H7 (cell line): ENCODE data around the gene ZBTB21. TPM values are rescaled to one million over a fixed set of nuclear protein-coding genes. Genes with fewer than 3 reads are reported as not detected.

Experiments
- DNase-seq: peaks from one replicate; pipeline ENCODE4 v3.0.0; 2012
- H3K27me3 ChIP-seq: 2 replicates; pipeline ENCODE4 v1.6.0; 2011; ENCODE audit warnings: mild to moderate bottlenecking, low read length; ENCODE audit not compliant: control insufficient read depth, insufficient read depth
- H3K36me3 ChIP-seq: replicated peaks from 2 replicates; pipeline ENCODE4 v1.5.1; 2011; ENCODE audit warnings: low read length; ENCODE audit not compliant: control insufficient read depth, insufficient read depth
- H3K4me3 ChIP-seq: 2 replicates; pipeline ENCODE4 v1.5.1; 2011; ENCODE audit warnings: low read depth, mild to moderate bottlenecking, control low read depth, low read length, moderate library complexity; ENCODE audit not compliant: insufficient read depth
- total RNA-seq: library from RNA; depleted of rRNA; stranded (reverse); fragments of >200 nt; shearing (Covaris generic); gene quantifications from 2 replicates; pipeline ENCODE4 v1.2.3, GENCODE V29; 2014

The ZBTB21 gene
- total RNA-seq, 1 experiment from 2014 or later: 12.1 TPM

- DNase-seq: no peak
- no peaks in the 10 kb centered on the region for H3K36me3 ChIP-seq
- H3K27me3 ChIP-seq: no peaks in the 10 kb centered on the region; the same call in 1 of the 2 replicates
- no peak overlapping the region for H3K4me3 ChIP-seq
These were observed 6.9 kb upstream of the ZBTB21 start for GRCh38 chr21:42017022-42017421.

- no peaks in the 10 kb centered on the region for H3K36me3 ChIP-seq
- H3K4me3 ChIP-seq: no peak overlapping the region
- DNase-seq: peak; percentile 44
- H3K27me3 ChIP-seq: peaks cover 3% of the 10 kb centered on the region; the same call in 1 of the 2 replicates
These were observed 6.3 kb upstream of the ZBTB21 start for GRCh38 chr21:42016364-42016985.

GRCh38 chr21:42013931-42014330, 3.8 kb upstream of the ZBTB21 start:
- Histone ChIP-seq H3K4me3 (no peak overlapping the region), H3K27me3 (peaks cover 3% of the 10 kb centered on the region; the same call in 1 of the 2 replicates), H3K36me3 (no peaks in the 10 kb centered on the region)
- no peak for DNase-seq

- no peaks in the 10 kb centered on the region for H3K36me3 ChIP-seq
- no peak for DNase-seq
- peaks cover 3% of the 10 kb centered on the region; the same call in 1 of the 2 replicates for H3K27me3 ChIP-seq
- no peak overlapping the region for H3K4me3 ChIP-seq
These were observed 3.2 kb upstream of the ZBTB21 start for GRCh38 chr21:42013376-42013775.

GRCh38 chr21:42012763-42013329, 2.7 kb upstream of the ZBTB21 start:
- DNase-seq: no peak

GRCh38 chr21:42012344-42012743, 2.2 kb upstream of the ZBTB21 start:
- no peak for DNase-seq
- Histone ChIP-seq H3K36me3 (no peaks in the 10 kb centered on the region), H3K4me3 (no peak overlapping the region), H3K27me3 (peaks cover 3% of the 10 kb centered on the region; the same call in 1 of the 2 replicates)

More at GRCh38 chr21:42012763-42013329, 2.7 kb upstream of the ZBTB21 start:
- Histone ChIP-seq H3K36me3 (no peaks in the 10 kb centered on the region), H3K4me3 (no peak overlapping the region), H3K27me3 (peaks cover 3% of the 10 kb centered on the region; the same call in 1 of the 2 replicates)

- peaks cover 3% of the 10 kb centered on the region; the same call in 1 of the 2 replicates for H3K27me3 ChIP-seq
- DNase-seq: peak; percentile 86
- no peaks in the 10 kb centered on the region; the same call in 1 of the 2 replicates for H3K36me3 ChIP-seq
- peak overlapping the region; percentile 73 for H3K4me3 ChIP-seq
These were observed 641 bp upstream of the ZBTB21 start for GRCh38 chr21:42010507-42011495.

- H3K4me3 ChIP-seq: peak overlapping the region; percentile 72
- peaks cover 3% of the 10 kb centered on the region; the same call in 1 of the 2 replicates for H3K27me3 ChIP-seq
- peak; percentile 82 for DNase-seq
- no peaks in the 10 kb centered on the region; the same call in 1 of the 2 replicates for H3K36me3 ChIP-seq
These were observed 936 bp downstream of the ZBTB21 start for GRCh38 chr21:42009018-42009830.

GRCh38 chr21:42007356-42007940, 2.7 kb downstream of the ZBTB21 start:
- Histone ChIP-seq H3K27me3 (peaks cover 3% of the 10 kb centered on the region; the same call in 1 of the 2 replicates), H3K4me3 (no peak overlapping the region), H3K36me3 (no peaks in the 10 kb centered on the region; the same call in 1 of the 2 replicates)
- DNase-seq: no peak

GRCh38 chr21:42006765-42007164, 3.4 kb downstream of the ZBTB21 start:
- peaks cover 2% of the 10 kb centered on the region; the same call in 1 of the 2 replicates for H3K27me3 ChIP-seq
- H3K36me3 ChIP-seq: peaks cover 1% of the 10 kb centered on the region
- no peak for DNase-seq
- H3K4me3 ChIP-seq: no peak overlapping the region

- Histone ChIP-seq H3K4me3 (no peak overlapping the region), H3K27me3 (no peaks in the 10 kb centered on the region), H3K36me3 (peaks cover 4% of the 10 kb centered on the region)
- DNase-seq: no peak
These were observed 5.6 kb downstream of the ZBTB21 start for GRCh38 chr21:42004406-42005199.

- no peak overlapping the region for H3K4me3 ChIP-seq
- peaks cover 4% of the 10 kb centered on the region for H3K36me3 ChIP-seq
- no peaks in the 10 kb centered on the region for H3K27me3 ChIP-seq
- DNase-seq: no peak
These were observed 7.1 kb downstream of the ZBTB21 start for GRCh38 chr21:42003051-42003461.

GRCh38 chr21:42002421-42002958, 7.7 kb downstream of the ZBTB21 start:
- DNase-seq: no peak
- no peaks in the 10 kb centered on the region for H3K27me3 ChIP-seq
- H3K4me3 ChIP-seq: no peak overlapping the region
- peaks cover 4% of the 10 kb centered on the region for H3K36me3 ChIP-seq
